Posterior vena cava (tissue), 2 donors: ENCODE measurements around the gene CDO1. TPM values are rescaled to one million over a fixed set of nuclear protein-coding genes. Genes with fewer than 3 reads are reported as not detected.

Source experiments
- total RNA-seq, 2 donors: library from RNA; stranded (reverse); fragmentation: NEBNext Ultra II Directional; extraction: Animal tissue kit (Norgen Biotek cat#: 25700); gene quantifications; one replicate each; pipeline ENCODE4 v1.2.1, GENCODE V29; 2021
- donor health status: DM: yes; HTN: yes; CAD: no.
- donor health status: DM: yes; HTN: yes; CAD: no.

Gene CDO1
- total RNA-seq, 2 donors from 2014 or later, result 4.1 to 6.4 TPM

Other genes starting within 250 kb of the CDO1 start
- gene TICAM2, start 214.2 kb downstream of the CDO1 start, total RNA-seq, result 1 to 10 TPM; 7.7 to 7.9 TPM
- 10 to 100 TPM; 82.1 to 98.9 TPM for gene TMED7, start 190.6 kb downstream of the CDO1 start, total RNA-seq
- 10 to 100 TPM; 41.2 to 42.0 TPM for gene ATG12, start 24.9 kb upstream of the CDO1 start, total RNA-seq
- 10 to 100 TPM; 91.0 to 92.1 TPM for gene AP3S1, start 25.3 kb upstream of the CDO1 start, total RNA-seq
- gene LVRN, start 145.8 kb upstream of the CDO1 start, total RNA-seq, result 1 to 10 TPM; 1.5 to 3.7 TPM
- not detected for gene ARL14EPL, start 215.8 kb upstream of the CDO1 start, total RNA-seq